ENCODE measurements around the gene CHRNA7. TPM values are rescaled to one million over a fixed set of nuclear protein-coding genes. Genes with fewer than 3 reads are reported as not detected.

The CHRNA7 gene
- total RNA-seq, 1 donor from 2014 or later, result 9.5 TPM

DNA sequence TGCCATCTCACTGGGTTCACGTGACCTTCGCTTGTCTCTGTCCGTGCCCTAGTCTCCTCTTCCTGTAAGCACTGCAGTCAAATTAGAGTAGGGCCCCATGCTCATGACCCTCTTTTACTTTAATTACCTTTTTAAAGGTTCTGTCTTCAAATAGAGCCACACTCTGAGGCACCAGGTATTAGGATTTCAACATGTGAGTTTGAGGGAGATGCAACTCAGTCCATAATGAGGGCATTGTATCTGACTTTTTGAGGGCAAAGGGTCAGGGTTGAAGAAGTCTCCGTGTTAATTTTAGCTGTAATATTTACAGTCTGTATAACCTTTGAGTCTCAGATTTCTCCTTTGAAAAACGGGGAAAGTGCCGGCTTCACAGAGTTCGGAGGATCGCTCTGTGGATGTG is 82.9 kb downstream of the CHRNA7 start:
- H3K9me3 Mint-ChIP-seq, result no peaks in the 10 kb centered on the region
- H3K4me1 Mint-ChIP-seq, result peaks cover 4% of the 10 kb centered on the region
- H3K27me3 Mint-ChIP-seq (ENCODE audit: low read depth), result no peaks in the 10 kb centered on the region
- TF ChIP-seq, protein P1, sequence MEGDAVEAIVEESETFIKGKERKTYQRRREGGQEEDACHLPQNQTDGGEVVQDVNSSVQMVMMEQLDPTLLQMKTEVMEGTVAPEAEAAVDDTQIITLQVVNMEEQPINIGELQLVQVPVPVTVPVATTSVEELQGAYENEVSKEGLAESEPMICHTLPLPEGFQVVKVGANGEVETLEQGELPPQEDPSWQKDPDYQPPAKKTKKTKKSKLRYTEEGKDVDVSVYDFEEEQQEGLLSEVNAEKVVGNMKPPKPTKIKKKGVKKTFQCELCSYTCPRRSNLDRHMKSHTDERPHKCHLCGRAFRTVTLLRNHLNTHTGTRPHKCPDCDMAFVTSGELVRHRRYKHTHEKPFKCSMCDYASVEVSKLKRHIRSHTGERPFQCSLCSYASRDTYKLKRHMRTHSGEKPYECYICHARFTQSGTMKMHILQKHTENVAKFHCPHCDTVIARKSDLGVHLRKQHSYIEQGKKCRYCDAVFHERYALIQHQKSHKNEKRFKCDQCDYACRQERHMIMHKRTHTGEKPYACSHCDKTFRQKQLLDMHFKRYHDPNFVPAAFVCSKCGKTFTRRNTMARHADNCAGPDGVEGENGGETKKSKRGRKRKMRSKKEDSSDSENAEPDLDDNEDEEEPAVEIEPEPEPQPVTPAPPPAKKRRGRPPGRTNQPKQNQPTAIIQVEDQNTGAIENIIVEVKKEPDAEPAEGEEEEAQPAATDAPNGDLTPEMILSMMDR (conservative IDR thresholded peaks at IDR 0.05), result no peak
- no peak for DNase-seq (ENCODE audit: low read depth, low spot score)
- no peaks in the 10 kb centered on the region for H3K36me3 Mint-ChIP-seq (ENCODE audit: low read depth)
- H3K27ac Mint-ChIP-seq (ENCODE audit: unreplicated experiment), result no peak overlapping the region
- H3K4me3 Mint-ChIP-seq, result no peak overlapping the region

- Mint-ChIP-seq H3K4me1 (peaks cover 4% of the 10 kb centered on the region), H3K4me3 (no peak overlapping the region), H3K27me3 (ENCODE audit: low read depth) (no peaks in the 10 kb centered on the region), H3K27ac (ENCODE audit: unreplicated experiment) (no peak overlapping the region), H3K9me3 (no peaks in the 10 kb centered on the region), H3K36me3 (ENCODE audit: low read depth) (no peaks in the 10 kb centered on the region)
- TF ChIP-seq, protein P1 (conservative IDR thresholded peaks at IDR 0.05), result no peak
- no peak for DNase-seq (ENCODE audit: low read depth, low spot score)
Observed at GRCh38 chr15:32117122-32117521, 86.8 kb downstream of the CHRNA7 start.

- Mint-ChIP-seq H3K4me1 (no peaks in the 10 kb centered on the region), H3K36me3 (ENCODE audit: low read depth) (no peaks in the 10 kb centered on the region), H3K27ac (ENCODE audit: unreplicated experiment) (peak overlapping the region; percentile 43), H3K4me3 (no peak overlapping the region), H3K27me3 (ENCODE audit: low read depth) (no peaks in the 10 kb centered on the region), H3K9me3 (no peaks in the 10 kb centered on the region)
- TF ChIP-seq, protein P1 (conservative IDR thresholded peaks at IDR 0.05), result no peak
- DNase-seq (ENCODE audit: low read depth, low spot score), result no peak
Observed at GRCh38 chr15:32119286-32119685, 89.0 kb downstream of the CHRNA7 start.

DNA sequence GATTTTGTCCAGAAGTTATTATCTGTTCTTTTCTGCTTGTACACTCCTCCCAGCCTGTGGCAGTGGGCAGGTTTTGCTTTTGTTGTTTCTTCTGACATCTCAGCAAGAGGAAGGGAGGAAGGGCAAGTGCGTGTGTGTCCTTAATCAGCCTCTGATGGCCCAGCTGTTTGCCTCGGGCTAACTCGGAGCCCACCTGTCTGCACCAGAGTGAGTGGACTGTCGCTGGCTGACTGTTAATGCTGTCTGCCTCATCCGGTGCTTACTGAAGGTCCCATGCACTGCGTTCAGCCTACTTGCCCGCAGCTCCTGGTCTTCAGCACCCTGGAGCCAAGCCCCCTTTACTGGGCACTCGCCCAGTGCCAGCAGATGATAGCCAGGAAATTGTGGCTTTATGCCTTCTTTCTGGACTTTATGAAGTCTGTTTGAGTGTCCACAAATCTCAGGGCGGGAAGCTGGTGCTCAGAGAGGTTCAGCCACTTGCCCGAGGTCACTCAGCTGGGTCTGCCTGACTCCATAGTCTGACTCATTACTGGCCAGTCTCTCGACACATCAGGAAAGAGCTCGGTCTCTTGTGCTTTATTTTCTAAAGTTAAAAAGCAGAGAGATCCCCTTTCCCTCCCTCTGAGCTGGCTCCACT is 89.5 kb downstream of the CHRNA7 start:
- TF ChIP-seq, protein P1 (conservative IDR thresholded peaks at IDR 0.05), result no peak
- H3K4me3 Mint-ChIP-seq, result no peak overlapping the region
- H3K9me3 Mint-ChIP-seq, result no peaks in the 10 kb centered on the region
- no peaks in the 10 kb centered on the region for H3K36me3 Mint-ChIP-seq (ENCODE audit: low read depth)
- no peaks in the 10 kb centered on the region for H3K27me3 Mint-ChIP-seq (ENCODE audit: low read depth)
- no peak for DNase-seq (ENCODE audit: low read depth, low spot score)
- no peak overlapping the region for H3K27ac Mint-ChIP-seq (ENCODE audit: unreplicated experiment)
- peaks cover 4% of the 10 kb centered on the region for H3K4me1 Mint-ChIP-seq

DNA sequence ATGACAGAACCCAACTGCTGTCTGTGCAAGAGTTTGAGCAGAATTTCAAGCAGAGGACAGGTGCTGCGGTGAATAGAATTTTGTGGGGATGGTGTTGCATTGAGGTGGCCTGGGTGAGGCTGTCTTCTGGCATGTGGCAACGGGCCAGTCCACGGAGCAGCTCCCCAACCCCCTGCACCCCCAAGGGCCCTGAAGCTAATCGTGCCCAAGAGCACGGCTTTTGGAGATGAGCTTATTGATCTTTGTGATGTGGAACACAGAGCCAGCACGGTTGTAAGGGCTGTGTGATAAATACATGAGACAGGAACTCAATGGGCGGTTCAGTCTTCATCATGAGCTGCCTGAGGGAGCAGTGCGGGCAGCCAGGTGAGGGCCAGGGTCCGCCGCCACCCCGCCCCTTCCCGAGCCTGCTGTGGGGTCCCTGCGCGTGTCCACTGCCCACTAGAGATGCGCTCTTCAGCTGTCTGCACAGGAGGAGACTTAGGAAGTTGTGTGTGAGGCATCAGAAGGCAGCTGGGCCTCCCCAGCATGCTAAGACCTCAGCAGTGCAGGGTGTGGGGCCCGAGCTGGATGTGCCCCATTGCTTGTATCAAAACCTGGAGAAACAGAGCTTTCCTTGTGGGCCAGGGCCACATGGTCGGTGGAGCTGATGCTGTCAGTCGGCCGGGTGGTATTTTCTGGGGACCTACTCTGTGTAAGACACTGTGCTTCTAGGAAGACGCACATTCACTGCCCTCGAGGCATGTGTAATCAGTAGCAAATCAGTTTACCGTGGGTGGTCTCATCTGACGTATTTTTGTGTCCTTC is 90.5 kb downstream of the CHRNA7 start:
- TF ChIP-seq, protein P1 (conservative IDR thresholded peaks at IDR 0.05), result no peak
- Mint-ChIP-seq H3K27ac (ENCODE audit: unreplicated experiment) (no peak overlapping the region), H3K27me3 (ENCODE audit: low read depth) (no peaks in the 10 kb centered on the region), H3K4me1 (peaks cover 5% of the 10 kb centered on the region), H3K36me3 (ENCODE audit: low read depth) (no peaks in the 10 kb centered on the region), H3K4me3 (no peak overlapping the region), H3K9me3 (no peaks in the 10 kb centered on the region)
- no peak for DNase-seq (ENCODE audit: low read depth, low spot score)
